ENCODE results near the gene GMFB. TPM values are rescaled to one million over a fixed set of nuclear protein-coding genes. Genes with fewer than 3 reads are reported as not detected.
"Not testable (repeated sequence)": the region's sequence is repeated elsewhere in the genome, so short reads cannot be mapped to it uniquely, and the experiment has no call there.

GMFB gene
- total RNA-seq, 1 donor from 2014 or later = 71.9 TPM

GRCh38 chr14:54450535-54450934 is 38.2 kb downstream of the GMFB start:
- TF ChIP-seq, protein P1, sequence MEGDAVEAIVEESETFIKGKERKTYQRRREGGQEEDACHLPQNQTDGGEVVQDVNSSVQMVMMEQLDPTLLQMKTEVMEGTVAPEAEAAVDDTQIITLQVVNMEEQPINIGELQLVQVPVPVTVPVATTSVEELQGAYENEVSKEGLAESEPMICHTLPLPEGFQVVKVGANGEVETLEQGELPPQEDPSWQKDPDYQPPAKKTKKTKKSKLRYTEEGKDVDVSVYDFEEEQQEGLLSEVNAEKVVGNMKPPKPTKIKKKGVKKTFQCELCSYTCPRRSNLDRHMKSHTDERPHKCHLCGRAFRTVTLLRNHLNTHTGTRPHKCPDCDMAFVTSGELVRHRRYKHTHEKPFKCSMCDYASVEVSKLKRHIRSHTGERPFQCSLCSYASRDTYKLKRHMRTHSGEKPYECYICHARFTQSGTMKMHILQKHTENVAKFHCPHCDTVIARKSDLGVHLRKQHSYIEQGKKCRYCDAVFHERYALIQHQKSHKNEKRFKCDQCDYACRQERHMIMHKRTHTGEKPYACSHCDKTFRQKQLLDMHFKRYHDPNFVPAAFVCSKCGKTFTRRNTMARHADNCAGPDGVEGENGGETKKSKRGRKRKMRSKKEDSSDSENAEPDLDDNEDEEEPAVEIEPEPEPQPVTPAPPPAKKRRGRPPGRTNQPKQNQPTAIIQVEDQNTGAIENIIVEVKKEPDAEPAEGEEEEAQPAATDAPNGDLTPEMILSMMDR (IDR thresholded peaks at IDR 0.05; ENCODE audit: insufficient read depth, low read length, poor library complexity, severe bottlenecking) = no peak
- DNase-seq (ENCODE audit: low read depth) = no peak
- no peaks in the 10 kb centered on the region for H3K36me3 ChIP-seq (ENCODE audit: control insufficient read depth, insufficient read depth, low read length)

DNA sequence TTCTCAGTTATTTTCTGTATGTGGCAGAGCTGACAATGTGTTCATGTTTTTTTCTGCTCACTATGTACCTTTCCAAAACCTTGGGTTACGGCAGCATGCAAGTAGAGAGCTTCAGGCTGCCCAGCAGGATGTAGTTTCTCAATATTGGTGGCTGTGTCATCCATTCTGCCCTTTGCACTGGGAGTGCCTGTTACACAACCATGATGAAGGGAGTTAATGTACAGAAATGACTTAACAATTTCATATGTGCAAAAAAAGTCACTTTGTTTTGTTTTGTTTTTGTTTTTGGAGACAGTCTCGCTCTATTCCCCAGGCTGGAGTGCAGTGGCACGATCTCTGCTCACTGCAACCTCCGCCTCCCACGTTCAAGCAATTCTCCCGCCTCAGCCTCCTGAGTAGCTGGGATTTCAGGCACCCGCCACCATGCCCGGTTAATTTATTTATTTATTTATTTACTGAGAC is 41.5 kb downstream of the GMFB start:
- no peak for DNase-seq (ENCODE audit: low read depth)

More at GRCh38 chr14:54450535-54450934, 38.2 kb downstream of the GMFB start:
- Histone ChIP-seq H3K27me3 (ENCODE audit: control insufficient read depth, insufficient read depth, low read length) (no peaks in the 10 kb centered on the region), H3K4me3 (ENCODE audit: low read depth, low read length) (no peak overlapping the region)

DNA sequence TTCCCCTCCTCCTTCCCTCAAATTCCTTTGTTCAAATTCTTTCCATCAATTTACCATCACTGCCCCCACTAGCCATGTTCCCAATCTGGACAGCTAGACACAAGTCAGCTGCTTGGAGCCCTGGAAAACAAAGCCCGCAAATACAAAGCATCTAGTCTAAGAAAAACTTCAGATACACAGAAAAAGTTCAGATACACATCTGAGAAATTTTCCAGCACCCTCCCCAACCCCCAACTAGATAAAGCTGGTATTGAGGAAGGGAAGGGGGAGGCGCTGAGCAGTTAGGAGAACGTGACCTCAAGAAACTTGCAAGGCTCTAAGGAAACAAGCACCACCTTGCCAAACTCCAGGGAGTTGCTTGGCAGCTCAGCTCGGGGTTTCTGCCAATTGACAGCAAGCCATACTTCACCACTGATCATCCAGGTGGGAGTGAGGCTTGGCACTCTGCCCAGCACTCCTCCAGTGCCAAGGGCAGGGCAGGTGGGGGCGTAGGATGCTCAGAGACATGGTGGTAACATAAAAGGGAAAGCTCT is 42.6 kb downstream of the GMFB start:
- Histone ChIP-seq H3K27me3 (ENCODE audit: control insufficient read depth, insufficient read depth, low read length) (no peaks in the 10 kb centered on the region), H3K36me3 (ENCODE audit: control insufficient read depth, insufficient read depth, low read length) (no peaks in the 10 kb centered on the region), H3K4me3 (ENCODE audit: low read depth, low read length) (no peak overlapping the region)
- DNase-seq (ENCODE audit: low read depth) = no peak
- TF ChIP-seq, protein P1 (IDR thresholded peaks at IDR 0.05; ENCODE audit: insufficient read depth, low read length, poor library complexity, severe bottlenecking) = no peak

More for the DNA sequence above, 41.5 kb downstream of the GMFB start:
- no peak overlapping the region for H3K4me3 ChIP-seq (ENCODE audit: low read depth, low read length)
- H3K36me3 ChIP-seq (ENCODE audit: control insufficient read depth, insufficient read depth, low read length) = no peaks in the 10 kb centered on the region
- no peaks in the 10 kb centered on the region for H3K27me3 ChIP-seq (ENCODE audit: control insufficient read depth, insufficient read depth, low read length)
- TF ChIP-seq, protein P1 (IDR thresholded peaks at IDR 0.05; ENCODE audit: insufficient read depth, low read length, poor library complexity, severe bottlenecking) = no peak

DNA sequence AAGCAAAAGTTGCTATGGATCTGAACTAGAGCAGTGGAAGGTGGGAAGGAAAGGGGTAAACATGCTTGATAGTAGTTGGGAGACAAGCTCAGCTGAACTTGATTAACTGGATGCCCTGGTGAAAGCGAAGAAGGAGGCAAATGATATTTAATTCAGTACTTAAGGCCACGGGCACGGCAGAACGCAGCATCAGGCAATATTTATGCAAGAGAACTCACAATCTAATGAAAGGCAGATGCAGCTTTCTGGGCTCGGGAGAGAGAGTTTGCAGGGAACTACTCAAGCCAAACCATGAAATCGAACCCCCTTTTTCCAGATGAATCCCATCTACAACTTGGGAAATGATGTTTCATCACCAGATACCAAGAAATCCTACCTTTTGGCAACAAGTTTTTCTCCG is 44.1 kb downstream of the GMFB start:
- no peak overlapping the region for H3K4me3 ChIP-seq (ENCODE audit: low read depth, low read length)
- H3K27me3 ChIP-seq (ENCODE audit: control insufficient read depth, insufficient read depth, low read length) = no peaks in the 10 kb centered on the region
- TF ChIP-seq, protein P1 (IDR thresholded peaks at IDR 0.05; ENCODE audit: insufficient read depth, low read length, poor library complexity, severe bottlenecking) = no peak
- no peak for DNase-seq (ENCODE audit: low read depth)
- no peaks in the 10 kb centered on the region for H3K36me3 ChIP-seq (ENCODE audit: control insufficient read depth, insufficient read depth, low read length)

- TF ChIP-seq, protein P1 (IDR thresholded peaks at IDR 0.05; ENCODE audit: insufficient read depth, low read length, poor library complexity, severe bottlenecking) = no peak
- H3K4me3 ChIP-seq (ENCODE audit: low read depth, low read length) = no peak overlapping the region
- H3K36me3 ChIP-seq (ENCODE audit: control insufficient read depth, insufficient read depth, low read length) = no peaks in the 10 kb centered on the region
- no peaks in the 10 kb centered on the region for H3K27me3 ChIP-seq (ENCODE audit: control insufficient read depth, insufficient read depth, low read length)
- DNase-seq (ENCODE audit: low read depth) = no peak
These were observed 44.8 kb downstream of the GMFB start for GRCh38 chr14:54443981-54444380.

DNA sequence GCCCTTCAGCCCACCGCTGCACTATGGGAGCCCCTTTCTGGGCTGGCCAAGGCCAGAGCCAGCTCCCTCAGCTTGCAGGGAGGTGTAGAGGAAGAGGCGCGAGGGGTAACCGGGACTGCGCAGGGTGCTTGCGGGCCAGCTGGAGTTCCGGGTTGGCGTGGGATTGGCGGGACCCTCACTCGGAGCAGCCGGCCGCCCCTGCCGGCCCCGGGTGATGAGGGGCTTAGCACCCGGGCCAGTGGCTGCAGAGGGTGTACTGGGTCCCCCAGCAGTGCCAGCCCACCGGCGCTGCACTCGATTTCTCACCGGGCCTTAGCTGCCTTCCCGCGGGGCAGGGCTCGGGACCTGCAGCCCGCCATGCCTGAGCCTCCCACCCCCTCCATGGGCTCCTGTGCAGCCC is 45.8 kb downstream of the GMFB start:
- not testable (repeated sequence) for H3K4me3 ChIP-seq (ENCODE audit: low read depth, low read length); H3K27me3 ChIP-seq (ENCODE audit: control insufficient read depth, insufficient read depth, low read length); DNase-seq (ENCODE audit: low read depth); H3K36me3 ChIP-seq (ENCODE audit: control insufficient read depth, insufficient read depth, low read length)
